ENCODE results near the gene RUNX3. TPM values are rescaled to one million over a fixed set of nuclear protein-coding genes. Genes with fewer than 3 reads are reported as not detected.

The RUNX3 gene
- total and polyA plus RNA-seq, 2 donors (not counting 3 experiments of a cell fraction or from before 2014, with no cell fraction given), result not detected

DNA sequence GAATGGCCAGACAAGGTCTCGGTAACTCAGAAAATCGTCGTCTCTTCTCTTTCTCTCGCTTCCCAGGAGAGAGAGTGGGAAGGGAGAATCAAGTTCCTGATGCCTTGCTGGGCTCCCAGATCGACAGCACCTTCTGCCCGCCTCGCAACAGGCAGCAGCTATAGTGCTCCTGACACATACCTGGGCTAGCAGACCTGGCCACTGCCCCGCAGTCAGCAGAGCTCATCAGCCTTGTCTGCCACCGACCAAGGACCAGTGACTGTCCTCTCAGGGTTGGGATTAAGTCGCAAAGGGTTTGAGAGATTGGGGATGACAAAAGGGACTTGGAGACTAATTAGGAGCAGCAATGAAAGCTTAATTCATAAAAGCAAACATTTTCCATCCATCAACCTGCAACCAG is 4.1 kb downstream of the RUNX3 start:
- ChIA-PET POLR2A (no interaction called here), CTCF (no interaction called here)
- H3K4me3 ChIP-seq (replicated peaks in 1 of 3; ENCODE audit: insufficient read depth in 1 of 3, low read depth in 1 of 3, low read length in 3 of 3), result no peak overlapping the region
- no peak overlapping the region for H3K4me2 ChIP-seq (ENCODE audit: insufficient read depth, low read length)
- dilution Hi-C loops (cut with MboI; ENCODE audit: extremely low pct_ligation_motif_present, low sequenced_read_pairs), result no loop called here
- H3K9me1 ChIP-seq (replicated peaks; ENCODE audit: control insufficient read depth, extremely low read depth, insufficient read depth, low read length), result no peaks in the 10 kb centered on the region
- H3K4me1 ChIP-seq (ENCODE audit: control insufficient read depth, extremely low read depth, insufficient read depth, low read length), result no peaks in the 10 kb centered on the region
- FAIRE-seq (no peak), DNase-seq (ENCODE audit: low read depth, low spot score) (no peak)
- H3K79me2 ChIP-seq (ENCODE audit: control insufficient read depth, insufficient read depth, low read length), result no peaks in the 10 kb centered on the region
- H3K27me3 ChIP-seq (ENCODE audit: control insufficient read depth in 2 of 2, insufficient read depth in 2 of 2, low read length in 2 of 2), result peaks cover 61% of the 10 kb centered on the region in 2 experiments
- H4K20me1 ChIP-seq (replicated peaks; ENCODE audit: control insufficient read depth, extremely low read depth, insufficient read depth, low read length), result no peaks in the 10 kb centered on the region
- H2AFZ ChIP-seq (ENCODE audit: low read depth, low read length), result no peak overlapping the region
- H3K9me3 ChIP-seq (replicated peaks; ENCODE audit: control insufficient read depth, insufficient read depth, low read length), result no peaks in the 10 kb centered on the region
- H3K9ac ChIP-seq (replicated peaks; ENCODE audit: extremely low read depth, insufficient read depth, low read length), result no peak overlapping the region
- no peak overlapping the region for H3K27ac ChIP-seq (ENCODE audit: insufficient read depth, low read depth, low read length)
- intact Hi-C loops (cut with micrococcal nuclease), result no loop called here
- no peaks in the 10 kb centered on the region for H3K36me3 ChIP-seq (ENCODE audit: control insufficient read depth in 2 of 2, extremely low read depth in 1 of 2, insufficient read depth in 2 of 2, low read length in 2 of 2)
- no TSS peak for BruUV-seq (replicated peaks)
- TF ChIP-seq, protein P1, sequence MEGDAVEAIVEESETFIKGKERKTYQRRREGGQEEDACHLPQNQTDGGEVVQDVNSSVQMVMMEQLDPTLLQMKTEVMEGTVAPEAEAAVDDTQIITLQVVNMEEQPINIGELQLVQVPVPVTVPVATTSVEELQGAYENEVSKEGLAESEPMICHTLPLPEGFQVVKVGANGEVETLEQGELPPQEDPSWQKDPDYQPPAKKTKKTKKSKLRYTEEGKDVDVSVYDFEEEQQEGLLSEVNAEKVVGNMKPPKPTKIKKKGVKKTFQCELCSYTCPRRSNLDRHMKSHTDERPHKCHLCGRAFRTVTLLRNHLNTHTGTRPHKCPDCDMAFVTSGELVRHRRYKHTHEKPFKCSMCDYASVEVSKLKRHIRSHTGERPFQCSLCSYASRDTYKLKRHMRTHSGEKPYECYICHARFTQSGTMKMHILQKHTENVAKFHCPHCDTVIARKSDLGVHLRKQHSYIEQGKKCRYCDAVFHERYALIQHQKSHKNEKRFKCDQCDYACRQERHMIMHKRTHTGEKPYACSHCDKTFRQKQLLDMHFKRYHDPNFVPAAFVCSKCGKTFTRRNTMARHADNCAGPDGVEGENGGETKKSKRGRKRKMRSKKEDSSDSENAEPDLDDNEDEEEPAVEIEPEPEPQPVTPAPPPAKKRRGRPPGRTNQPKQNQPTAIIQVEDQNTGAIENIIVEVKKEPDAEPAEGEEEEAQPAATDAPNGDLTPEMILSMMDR (IDR thresholded peaks at IDR 0.05; ENCODE audit: extremely low read depth in 1 of 2, insufficient read depth in 1 of 2, low read depth in 1 of 2, low read length in 2 of 2), result no peak
- TF ChIP-seq FOS (IDR thresholded peaks at IDR 0.05; ENCODE audit: borderline replicate concordance, insufficient read depth, low read length) (no peak), POLR2AphosphoS5 (IDR thresholded peaks at IDR 0.05; ENCODE audit: insufficient read depth, low read depth, low read length) (no peak), JUN (IDR thresholded peaks at IDR 0.05; ENCODE audit: borderline replicate concordance, insufficient read depth, insufficient read length, low read depth) (no peak), POLR2A (IDR thresholded peaks at IDR 0.05; ENCODE audit: low read depth, low read length) (no peak), GATA2 (IDR thresholded peaks at IDR 0.05; ENCODE audit: insufficient read depth, insufficient read length, low read depth, low read length) (no peak), EZH2 (IDR thresholded peaks at IDR 0.05; ENCODE audit: borderline replicate concordance, low read depth, low read length, severe bottlenecking) (no peak), MYC (IDR thresholded peaks at IDR 0.05; ENCODE audit: low read depth, low read length) (no peak)
- TF ChIP-seq, protein P2, sequence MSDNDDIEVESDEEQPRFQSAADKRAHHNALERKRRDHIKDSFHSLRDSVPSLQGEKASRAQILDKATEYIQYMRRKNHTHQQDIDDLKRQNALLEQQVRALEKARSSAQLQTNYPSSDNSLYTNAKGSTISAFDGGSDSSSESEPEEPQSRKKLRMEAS (IDR thresholded peaks at IDR 0.05; ENCODE audit: insufficient read depth, insufficient read length), result no peak
